ENCODE data around the gene FBXL17.
"Not testable (repeated sequence)": the region's sequence is repeated elsewhere in the genome, so short reads cannot be mapped to it uniquely, and the experiment has no call there.

The FBXL17 gene

DNA sequence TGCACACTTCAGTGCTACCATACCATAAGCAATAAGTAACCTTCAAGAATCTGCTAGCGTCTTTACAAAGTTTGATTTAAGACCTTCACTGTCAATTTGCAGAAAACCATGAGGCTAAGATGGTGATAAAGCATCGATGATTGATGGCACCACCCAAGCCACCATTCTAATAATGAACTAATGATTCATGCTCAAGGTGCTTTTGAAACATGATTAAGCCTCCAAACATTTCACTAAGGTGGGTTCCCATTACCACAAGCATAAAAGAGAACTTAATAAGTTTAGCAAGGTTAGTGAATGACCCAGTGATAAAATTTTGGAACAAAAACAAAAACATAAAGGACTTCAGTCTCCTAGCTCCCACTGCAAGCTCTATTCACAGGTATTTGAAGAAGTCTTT is 214.7 kb downstream of the FBXL17 start:
- no peak for DNase-seq (ENCODE audit: low read depth in 4 of 4, low spot score in 1 of 4)

DNA sequence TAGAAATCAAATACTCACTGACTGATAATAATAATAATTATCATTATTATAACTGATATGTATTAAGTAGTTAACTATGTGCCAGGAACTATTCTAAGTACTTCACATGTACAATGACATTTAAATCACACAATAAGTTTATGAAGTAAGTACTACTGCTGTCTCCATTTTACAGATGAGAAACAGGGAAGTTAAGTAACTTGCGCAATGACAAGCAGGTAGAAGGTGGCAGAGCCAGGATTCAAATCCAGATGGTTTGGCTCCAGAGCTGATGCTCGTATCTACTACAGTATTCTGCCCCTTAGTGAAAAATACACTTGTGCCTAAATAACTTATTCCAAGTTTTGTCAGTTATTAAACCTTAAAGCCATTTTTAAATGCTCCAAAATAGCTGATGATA is 217.3 kb downstream of the FBXL17 start:
- no peak for DNase-seq (ENCODE audit: low read depth in 4 of 4, low spot score in 1 of 4)

DNA sequence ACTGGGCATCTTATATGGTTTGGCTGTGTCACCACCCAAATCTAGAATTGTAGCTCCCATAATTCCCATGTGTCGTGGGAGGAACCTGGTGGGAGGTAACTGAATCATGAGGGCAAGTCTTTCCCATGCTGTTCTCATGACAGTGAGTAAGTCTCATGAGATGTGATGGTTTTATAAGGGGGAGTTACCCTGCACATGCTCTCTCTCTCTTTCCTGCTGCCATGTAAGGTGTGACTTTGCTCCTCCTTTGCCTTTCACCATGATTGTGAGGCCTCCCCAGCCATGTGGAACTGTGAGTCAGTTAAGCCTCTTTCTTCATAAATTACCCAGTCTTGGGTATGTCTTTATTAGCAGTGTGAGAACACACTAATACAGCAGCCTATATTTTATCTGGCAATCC is 229.0 kb downstream of the FBXL17 start:
- not testable (repeated sequence) for DNase-seq (ENCODE audit: low read depth in 4 of 4, low spot score in 1 of 4)

DNA sequence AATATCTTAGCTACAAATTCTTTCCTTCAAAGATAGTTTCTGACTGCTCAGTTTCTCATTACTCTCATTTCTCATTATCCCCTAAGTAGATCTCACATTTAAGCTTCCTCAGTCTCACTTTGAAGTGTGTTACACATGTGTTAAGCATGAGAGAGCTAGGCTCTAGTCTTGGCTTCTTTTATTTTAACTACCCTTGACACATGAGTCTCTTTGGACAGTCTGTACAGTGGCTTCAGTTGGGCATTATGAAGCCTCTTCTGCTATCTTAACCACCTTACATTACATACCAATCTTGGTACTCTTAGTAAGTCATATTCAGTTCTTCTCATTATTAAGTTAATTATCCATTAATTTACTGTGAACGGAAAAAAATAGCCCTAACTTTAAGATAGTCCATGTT is 232.5 kb downstream of the FBXL17 start:
- no peak for DNase-seq (ENCODE audit: low read depth in 4 of 4, low spot score in 1 of 4)

DNA sequence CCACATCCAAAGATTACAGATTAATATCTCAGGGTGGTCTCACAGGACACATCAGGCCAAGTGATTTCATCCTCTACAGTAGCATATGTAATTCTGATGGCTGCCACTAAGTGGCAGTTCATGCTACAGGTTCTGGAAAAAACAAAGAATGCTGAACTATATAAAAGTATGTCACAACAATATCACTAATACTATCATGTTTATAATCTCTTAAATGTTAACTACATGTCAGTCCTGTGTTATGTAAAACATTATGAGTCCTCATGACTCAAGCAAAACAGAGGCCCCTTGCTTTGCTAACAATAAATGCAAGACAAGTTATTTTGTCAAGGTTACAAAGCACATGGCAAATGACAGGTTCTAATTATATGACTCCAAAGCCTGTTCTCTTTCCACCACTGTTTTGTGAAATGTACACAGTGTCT is 233.2 kb downstream of the FBXL17 start:
- DNase-seq (ENCODE audit: low read depth in 4 of 4, low spot score in 1 of 4), result no peak

DNA sequence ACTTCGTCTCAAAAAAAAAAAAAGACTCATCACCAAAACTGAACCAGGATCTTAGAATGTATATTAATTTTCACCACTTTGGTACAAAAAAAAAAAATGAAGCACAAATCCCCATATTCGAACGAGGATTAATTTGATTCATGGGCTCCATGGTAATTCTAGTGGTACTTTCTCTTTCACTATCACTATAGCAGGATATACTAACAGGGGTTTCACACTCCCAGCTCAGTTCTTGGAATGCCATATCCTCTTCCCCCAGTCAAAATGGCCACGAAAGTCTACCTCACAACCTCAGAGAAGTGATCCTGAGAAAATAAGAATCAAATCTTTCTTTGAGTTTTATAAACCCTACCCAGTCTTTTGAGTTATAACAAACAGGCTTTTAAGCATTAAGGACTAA is 235.7 kb downstream of the FBXL17 start:
- DNase-seq (ENCODE audit: low read depth in 4 of 4, low spot score in 1 of 4), result no peak

DNA sequence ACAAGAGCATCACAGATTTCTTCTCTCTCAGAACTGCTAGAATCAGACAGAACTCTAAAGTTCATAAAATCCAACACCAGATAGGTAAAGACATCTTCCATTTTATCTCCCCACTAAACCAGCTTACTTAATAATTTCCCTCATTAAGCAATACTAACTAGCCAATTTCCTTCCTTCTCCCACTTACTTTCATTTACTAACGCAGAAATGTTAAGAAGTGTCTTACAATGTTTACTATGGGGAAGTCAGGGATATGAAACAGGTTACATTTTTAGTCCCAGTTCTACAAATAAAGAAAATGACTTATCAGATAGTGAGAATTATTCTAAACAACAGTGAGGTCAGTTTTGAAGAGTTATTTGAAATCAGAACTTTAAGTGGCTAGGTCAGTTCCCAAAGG is 236.5 kb downstream of the FBXL17 start:
- DNase-seq (ENCODE audit: low read depth in 4 of 4, low spot score in 1 of 4), result no peak

DNA sequence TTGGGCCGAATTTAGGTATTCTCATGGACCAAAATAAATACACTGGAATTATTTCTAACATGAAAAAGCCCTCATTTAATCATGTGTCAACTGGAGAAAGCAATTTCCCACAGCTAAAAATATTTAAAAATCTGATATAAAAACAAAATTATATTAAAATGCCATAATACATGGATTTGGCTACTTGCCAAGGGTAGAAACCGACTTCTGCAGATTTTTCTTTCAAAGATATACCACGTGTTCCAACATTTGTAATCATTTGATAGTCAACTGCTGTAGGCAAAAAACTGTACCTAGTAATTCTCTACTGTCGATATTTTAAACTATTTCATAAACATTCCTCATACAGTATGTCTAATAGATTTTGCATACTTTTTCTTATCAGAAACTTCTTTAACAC is 237.6 kb downstream of the FBXL17 start:
- no peak for DNase-seq (ENCODE audit: low read depth in 4 of 4, low spot score in 1 of 4)

DNA sequence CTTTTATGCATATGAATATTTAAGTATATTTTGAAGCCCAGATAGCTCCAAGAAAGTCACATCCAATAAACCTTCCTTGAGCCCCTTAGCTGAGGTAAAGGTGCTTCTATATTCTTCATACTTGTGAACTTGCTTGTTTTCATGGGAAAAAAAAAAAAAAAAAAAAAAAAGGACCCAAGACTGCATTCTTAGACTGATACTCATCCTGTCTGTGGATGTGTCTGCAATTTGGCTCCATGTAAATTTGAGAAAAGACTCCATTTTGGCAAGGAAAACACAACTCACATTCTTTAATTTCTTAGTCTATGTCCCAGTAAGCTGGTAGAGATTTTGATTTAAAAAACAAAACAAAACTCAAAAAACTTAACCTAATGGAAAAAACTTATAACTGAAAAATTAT is 238.3 kb downstream of the FBXL17 start:
- DNase-seq (ENCODE audit: low read depth in 4 of 4, low spot score in 1 of 4), result no peak

DNA sequence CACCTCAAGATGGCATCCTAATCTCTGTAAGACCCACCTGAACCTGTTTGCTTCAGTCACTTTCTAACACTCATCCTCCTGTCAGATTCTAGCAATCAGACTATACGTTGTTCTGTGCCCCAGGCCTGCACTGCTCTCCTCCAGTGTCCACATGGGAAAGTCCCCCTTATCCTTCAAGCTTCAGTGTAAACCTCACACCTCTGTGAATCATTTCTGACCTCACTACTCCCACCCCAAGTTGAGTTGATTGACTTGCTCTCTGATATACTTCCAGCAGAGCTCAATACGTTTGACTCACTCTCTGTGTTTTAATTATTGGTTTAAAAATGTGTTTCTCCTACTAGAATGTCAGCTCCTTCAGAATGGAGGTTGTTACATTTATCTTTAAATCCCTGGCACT is 240.2 kb downstream of the FBXL17 start:
- no peak for DNase-seq (ENCODE audit: low read depth in 4 of 4, low spot score in 1 of 4)

DNA sequence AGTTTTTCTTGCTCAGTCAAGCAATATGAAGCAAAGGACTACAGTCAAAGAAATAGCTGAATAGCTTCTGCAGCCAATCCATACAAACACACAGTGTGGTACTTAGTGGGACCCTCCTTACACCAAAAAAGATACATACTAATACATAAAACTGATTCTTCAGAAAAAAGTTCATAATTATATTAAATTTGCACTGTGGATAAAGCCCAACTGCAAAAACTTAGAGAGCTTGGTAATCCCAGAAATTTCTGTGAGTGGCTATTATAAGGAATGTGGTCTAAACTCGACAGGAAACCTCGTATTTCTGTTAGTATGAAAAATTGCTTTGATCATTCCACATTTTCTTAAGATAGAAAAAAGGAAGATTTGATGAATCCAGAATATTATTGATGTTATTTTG is 245.4 kb downstream of the FBXL17 start:
- no peak for DNase-seq (ENCODE audit: low read depth in 4 of 4, low spot score in 1 of 4)

DNA sequence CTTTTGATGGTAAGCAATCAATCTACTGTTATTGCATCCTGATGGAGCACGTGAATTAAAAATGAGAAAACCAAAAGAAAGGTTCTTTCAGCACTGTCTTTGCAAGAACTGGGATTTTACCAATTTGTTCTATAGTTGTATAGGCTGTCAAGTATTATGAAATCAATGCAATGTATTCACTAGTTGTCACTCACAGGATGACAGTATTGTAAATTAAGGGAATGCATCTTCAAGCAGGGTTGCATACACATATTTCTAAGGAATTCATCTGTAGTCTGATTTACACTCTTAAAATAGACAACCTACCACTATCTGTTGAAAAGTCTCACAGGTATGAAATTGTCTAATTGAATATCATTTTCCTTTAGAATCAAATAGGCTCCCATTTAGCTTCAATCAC is 252.8 kb downstream of the FBXL17 start:
- no peak for DNase-seq (ENCODE audit: low read depth in 4 of 4, low spot score in 1 of 4)

DNA sequence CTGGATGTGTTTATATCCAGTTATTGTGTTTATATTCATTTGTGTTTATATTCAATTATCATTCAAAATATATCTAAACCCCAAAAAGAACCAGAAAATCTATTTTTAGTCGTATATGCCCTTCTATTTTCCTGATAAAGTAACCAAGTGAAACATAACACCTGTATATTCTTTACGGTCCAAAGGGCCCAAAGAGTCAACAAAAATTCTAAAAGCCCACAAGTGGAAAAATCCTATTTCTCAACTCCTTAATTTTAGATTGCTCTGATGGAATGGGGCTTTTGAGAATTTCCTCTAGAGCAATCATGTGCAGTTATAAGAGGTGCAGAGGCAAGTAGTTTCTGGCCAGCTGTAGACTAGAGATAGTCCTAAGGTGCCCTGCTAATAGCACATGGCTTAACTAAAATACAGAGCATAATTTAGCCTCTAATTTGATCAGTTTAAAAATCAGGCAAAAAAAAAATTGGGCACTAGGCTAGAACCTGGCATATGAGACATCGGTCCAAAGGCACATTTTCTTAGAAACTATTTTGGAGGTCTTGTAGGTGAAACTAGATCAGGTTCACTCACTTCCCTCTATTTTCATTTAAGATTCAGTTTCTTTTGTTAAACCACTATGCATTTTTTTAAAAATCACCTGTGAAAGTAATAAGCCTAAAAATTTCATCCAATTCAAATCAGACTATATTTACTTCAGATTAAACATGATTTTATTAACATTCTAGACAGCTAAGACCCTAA is 256.0 kb downstream of the FBXL17 start:
- DNase-seq (ENCODE audit: low read depth in 4 of 4, low spot score in 1 of 4), result no peak

DNA sequence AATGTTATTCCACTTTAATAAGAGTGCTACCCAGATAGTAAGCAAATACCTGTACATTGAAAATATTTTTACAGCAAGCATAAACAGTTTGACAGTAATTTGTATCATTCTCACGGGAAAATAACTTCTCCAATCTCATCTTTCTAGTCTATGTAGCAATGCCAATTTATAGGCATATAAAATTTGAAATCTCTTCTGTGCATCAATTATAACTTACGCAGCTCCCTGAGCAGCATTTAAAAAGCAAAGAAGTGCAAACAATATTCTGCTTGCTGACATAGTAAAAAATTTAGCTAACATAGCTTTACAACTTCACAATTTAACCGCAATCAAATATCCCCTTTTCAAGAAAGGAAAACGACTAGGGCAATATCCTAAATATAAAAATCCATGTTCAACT is 257.3 kb downstream of the FBXL17 start:
- DNase-seq (ENCODE audit: low read depth in 4 of 4, low spot score in 1 of 4), result no peak

DNA sequence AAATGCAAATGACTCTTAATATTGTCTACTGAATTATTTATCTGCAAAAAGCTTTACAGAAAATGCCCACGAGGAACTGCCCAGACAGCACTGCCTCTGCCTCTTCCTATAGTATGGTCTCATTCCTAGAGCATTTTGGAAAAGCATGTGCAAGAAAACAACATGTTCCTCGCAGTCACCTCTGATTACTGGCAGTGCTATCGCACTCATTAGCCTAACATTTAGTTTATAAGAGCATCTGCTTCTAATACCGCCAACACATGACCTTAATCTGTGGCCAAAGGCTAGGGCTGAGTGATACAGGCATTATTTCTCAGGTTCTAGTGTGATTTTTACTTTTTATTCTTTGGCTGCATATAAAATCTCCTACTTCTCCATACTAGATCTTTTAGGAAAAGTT is 259.2 kb downstream of the FBXL17 start:
- DNase-seq (ENCODE audit: low read depth in 4 of 4, low spot score in 1 of 4), result no peak

DNA sequence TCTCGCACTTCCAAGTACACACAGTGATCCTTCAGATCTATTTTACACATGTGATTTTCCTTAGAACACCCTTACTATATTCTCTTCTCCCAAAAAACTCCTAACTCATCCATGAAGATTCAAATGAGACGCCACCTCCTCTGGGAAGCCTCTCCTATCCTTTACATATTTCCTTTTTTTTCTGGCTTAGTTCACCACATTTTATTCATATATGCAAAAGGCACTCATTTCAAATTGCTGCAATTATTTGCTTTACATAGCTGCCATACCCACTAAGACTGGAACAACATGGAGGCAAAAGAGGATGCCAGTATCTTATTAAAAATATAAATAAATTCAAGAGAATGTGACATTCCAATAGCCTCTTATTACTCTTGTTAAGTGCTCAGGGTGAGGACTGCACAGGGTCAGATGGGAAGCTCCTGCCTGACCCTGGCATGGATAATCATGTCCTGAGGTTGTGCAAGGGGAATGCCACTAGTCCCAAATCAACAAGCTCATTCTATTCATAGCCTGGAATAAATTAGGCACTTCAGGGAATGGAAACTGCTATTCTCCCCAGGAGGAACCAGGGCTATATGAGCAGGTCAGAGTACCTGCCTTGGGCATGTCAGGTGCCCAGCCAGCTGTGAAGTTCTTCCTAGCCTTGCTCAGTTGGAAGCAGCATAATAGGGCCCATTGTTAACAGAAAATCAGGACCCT is 262.9 kb downstream of the FBXL17 start:
- DNase-seq (ENCODE audit: low read depth in 4 of 4, low spot score in 1 of 4), result no peak

DNA sequence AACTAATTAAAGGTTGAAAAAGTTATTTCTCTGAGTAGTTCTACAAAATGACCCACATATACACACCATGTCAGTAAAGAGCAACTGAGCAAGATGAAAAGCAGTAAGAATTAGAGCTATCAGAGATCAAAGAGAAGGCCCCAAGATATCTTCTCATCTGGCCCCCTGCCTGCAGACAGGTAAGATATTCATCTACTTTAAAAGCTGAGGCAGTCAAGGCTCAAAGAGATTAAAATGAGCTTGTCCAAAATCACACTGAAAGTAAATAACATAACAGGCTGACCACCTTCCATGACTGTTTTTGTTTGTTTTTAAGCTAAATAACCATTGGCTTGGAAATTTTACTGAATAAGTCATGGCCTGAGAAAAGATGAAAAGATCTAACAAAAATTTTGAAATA is 266.2 kb downstream of the FBXL17 start:
- DNase-seq (ENCODE audit: low read depth in 4 of 4, low spot score in 1 of 4), result no peak

DNA sequence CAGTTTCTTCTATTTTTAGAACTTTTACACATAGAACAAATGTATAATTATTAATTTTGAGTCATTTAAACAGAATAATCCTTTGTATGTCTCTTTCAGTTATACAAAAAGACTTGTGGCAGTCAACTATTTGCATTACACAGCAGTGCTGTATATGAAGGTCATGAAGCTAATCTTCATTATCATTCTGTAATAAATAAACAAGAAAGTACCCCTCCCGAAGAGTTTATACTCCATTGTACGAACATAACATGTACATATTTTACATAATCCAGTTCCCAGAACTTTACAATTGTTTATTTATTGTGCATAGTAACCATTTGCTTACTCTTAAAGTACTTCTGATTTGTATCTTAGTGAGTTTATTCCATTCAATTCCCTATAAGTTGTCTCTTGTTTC is 267.9 kb downstream of the FBXL17 start:
- no peak for DNase-seq (ENCODE audit: low read depth in 4 of 4, low spot score in 1 of 4)

DNA sequence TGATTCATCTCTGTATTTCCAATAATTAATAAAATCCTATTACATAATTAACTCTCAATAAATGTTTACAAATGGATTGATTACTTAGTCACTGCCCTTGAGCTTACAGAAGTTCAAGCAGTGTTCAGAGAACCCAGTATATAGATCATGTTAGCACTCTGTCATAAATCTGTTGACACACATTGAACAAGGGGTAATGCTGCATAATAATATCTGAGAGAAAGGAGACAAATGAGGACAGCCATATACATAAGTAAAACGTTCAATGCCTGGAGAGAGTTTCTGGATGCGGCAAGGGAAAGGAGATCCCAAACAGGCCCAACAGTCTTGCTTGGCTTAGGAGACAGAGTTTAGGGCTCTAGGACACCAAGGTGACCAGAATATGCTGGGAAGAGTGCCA is 270.2 kb downstream of the FBXL17 start:
- no peak for DNase-seq (ENCODE audit: low read depth in 4 of 4, low spot score in 1 of 4)

DNA sequence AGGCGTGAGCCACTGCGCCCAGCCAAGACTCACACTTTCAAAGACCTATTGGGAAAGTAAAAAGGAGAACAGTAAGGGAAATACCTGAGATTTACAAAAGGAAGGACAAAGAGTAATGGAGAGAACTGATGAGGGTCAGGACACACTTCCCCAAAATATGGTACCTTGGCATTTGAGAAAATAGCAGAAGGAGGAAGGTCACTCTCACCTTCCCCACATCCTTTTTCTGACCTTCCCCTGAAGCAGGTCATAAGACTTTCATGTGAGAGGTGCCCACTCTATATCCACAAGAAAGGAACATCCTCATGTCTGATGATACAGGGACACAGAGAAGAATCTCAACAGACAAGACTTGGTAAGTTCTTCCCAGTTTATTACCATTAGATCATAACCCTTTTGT is 272.8 kb downstream of the FBXL17 start:
- DNase-seq (ENCODE audit: low read depth in 4 of 4, low spot score in 1 of 4), result no peak

DNA sequence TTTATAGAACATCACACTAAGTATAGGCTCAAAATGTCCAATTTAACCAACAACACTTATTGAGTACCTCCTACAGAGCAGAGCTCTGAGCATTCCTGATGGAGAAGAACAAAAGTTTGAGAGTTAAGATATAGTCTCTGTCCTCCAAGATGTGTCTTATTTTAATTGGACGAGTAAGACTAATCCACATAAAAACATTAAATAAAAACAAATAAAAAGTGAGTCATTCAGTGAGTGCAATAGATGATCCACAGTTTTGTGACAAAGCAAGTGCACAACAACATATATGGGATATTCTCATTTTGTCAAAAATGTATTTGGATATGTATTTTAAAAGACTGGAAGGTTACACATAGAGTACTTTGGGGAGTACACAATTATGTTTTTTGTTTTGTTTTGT is 277.4 kb downstream of the FBXL17 start:
- no peak for DNase-seq (ENCODE audit: low read depth in 4 of 4, low spot score in 1 of 4)

DNA sequence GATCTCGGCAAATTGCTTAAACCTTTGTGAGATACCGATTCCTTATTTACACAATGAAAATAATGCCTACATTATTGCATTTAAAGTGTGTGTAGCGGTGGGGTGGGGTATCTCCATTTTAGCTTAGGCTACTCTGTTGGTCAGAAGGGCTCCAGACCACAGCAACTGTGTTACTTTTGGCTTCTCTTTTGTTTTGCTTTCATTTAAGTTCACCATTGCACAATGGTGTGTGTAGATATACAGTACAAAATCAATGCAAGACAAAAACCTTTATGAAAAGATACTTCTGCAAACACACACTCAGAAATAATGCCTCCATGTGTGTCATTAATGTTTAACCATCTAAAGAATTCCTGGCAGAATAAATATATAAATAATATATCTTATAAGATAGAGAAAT is 279.4 kb downstream of the FBXL17 start:
- no peak for DNase-seq (ENCODE audit: low read depth in 4 of 4, low spot score in 1 of 4)

DNA sequence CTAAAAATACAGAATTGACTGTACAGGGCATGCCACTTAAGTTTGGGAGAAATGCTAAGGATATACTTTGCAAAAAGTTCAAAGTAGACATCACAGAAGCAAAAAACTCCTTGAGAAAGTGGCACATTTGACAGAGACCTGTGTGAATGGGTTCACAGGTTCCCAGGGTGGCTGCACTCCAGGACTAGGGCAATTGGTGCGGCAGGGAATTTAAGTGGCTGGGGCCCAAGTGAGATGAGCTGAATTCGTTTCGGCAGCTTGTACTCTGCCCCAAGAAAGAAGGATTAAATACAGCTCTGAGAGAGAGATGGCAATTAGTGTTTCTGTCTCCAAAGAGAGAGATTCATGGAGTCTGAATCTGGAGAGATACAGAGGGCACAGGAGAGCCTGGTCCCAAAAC is 280.1 kb downstream of the FBXL17 start:
- no peak for DNase-seq (ENCODE audit: low read depth in 4 of 4, low spot score in 1 of 4)

Measured in stimulated activated CD4-positive, alpha-beta T cell treated with anti-CD3 and anti-CD28 coated beads, Interleukin-1b, Interleukin-23, amount 100 ng/mL, for 24 hours (primary cell).